Testis (tissue), 3 donors: Measurements from ENCODE around the gene ARHGAP23. TPM values are rescaled to one million over a fixed set of nuclear protein-coding genes. Genes with fewer than 3 reads are reported as not detected.
"Not testable (repeated sequence)": the region's sequence is repeated elsewhere in the genome, so short reads cannot be mapped to it uniquely, and the experiment has no call there.

Experiments
- DNase-seq: peaks from one replicate; pipeline ENCODE4 v3.0.0-alpha.2; 2019
- H3K27ac ChIP-seq, 2 donors: fragments of 200-600 bp; sonication (generic); one replicate each; pipeline ENCODE4 v1.5.1; 2019
- H3K27me3 ChIP-seq: fragments of 200-600 bp; sonication (generic); one replicate; pipeline ENCODE4 v1.5.1; 2019
- H3K36me3 ChIP-seq: fragments of 200-600 bp; sonication (generic); one replicate; pipeline ENCODE4 v1.5.1; 2017; ENCODE audit warnings: low read depth; ENCODE audit errors: missing control alignments
- H3K4me1 ChIP-seq: fragments of 200-600 bp; sonication (generic); one replicate; pipeline ENCODE4 v1.5.1; 2019
- H3K4me3 ChIP-seq, 2 donors: fragments of 200-600 bp; sonication (generic); one replicate each; pipeline ENCODE4 v1.5.1; 2017 to 2019
- H3K9me3 ChIP-seq: fragments of 200-600 bp; sonication (generic); one replicate; pipeline ENCODE4 v1.5.1; 2017
- CTCF ChIP-seq, 3 experiments: fragments of 450-650 bp in 2 of 3; fragments of 200-600 bp in 1 of 3; sonication (generic) in 1 of 3; IDR thresholded peaks; one replicate each; pipeline ENCODE4 v1.5.1; 2016 to 2019; ENCODE audit warnings: antibody characterized with exemption in 3 of 3, mild to moderate bottlenecking in 2 of 3, moderate library complexity in 1 of 3
- POLR2A ChIP-seq: fragments of 450-650 bp; IDR thresholded peaks from one replicate; pipeline ENCODE4 v1.6.1; 2017; ENCODE audit warnings: antibody characterized with exemption, mild to moderate bottlenecking, moderate library complexity
- WGBS, 2 donors: methylation state at CpG; one replicate each; pipeline ENCODE4 v1.1.5; 2018; 5-methylcytosine and 5-hydroxymethylcytosine counted together
- intact Hi-C: fragments of 100-400 bp; cut with DNase I; formaldehyde crosslinking; loops from one replicate; pipeline ENCODE4 v1.15.1; 2023; ENCODE audit warnings: low total_unique reads
- polyA plus RNA-seq: library from polyadenylated mRNA; stranded (reverse); fragments of 350-450 nt; fragmentation: Illumina TruSeq; extraction: RNeasy Lipid Tissue Mini Kit (QIAGEN cat#74804); gene quantifications from one replicate; pipeline ENCODE4 v1.2.3, GENCODE V29; 2014; ENCODE audit warnings: low read depth, low replicate concordance; ENCODE audit not compliant: insufficient read depth
- total RNA-seq, 2 donors: library from RNA; depleted of rRNA; stranded (reverse); fragments of >200 nt; gene quantifications; one replicate each; pipeline ENCODE4 v1.2.3, GENCODE V29; 2016

The ARHGAP23 gene
- total and polyA plus RNA-seq, 3 donors from 2014 or later = 78.0 to 235 (median 146) TPM

- no peak overlapping the region for H3K4me3 ChIP-seq
- intact Hi-C loops = no loop called here
- WGBS, 2 donors = 67 to 83% methylated on average over 5 to 10 of the region's 10 CpGs
- H3K27me3 ChIP-seq = no peaks in the 10 kb centered on the region
- TF ChIP-seq CTCF (IDR thresholded peaks at IDR 0.05) (no peak), POLR2A (no peak)
- no peak for DNase-seq
- H3K9me3 ChIP-seq = no peaks in the 10 kb centered on the region
- no peak overlapping the region for H3K27ac ChIP-seq
- H3K4me1 ChIP-seq = peaks cover 38% of the 10 kb centered on the region
- no peaks in the 10 kb centered on the region for H3K36me3 ChIP-seq
These were observed 3.3 kb downstream of the ARHGAP23 start for GRCh38 chr17:38431346-38432145.

GRCh38 chr17:38434178-38434665, 6.0 kb downstream of the ARHGAP23 start:
- no peaks in the 10 kb centered on the region for H3K36me3 ChIP-seq
- 50 to 61% methylated on average over 15 to 21 of the region's 21 CpGs for WGBS, 2 donors
- H3K27me3 ChIP-seq = no peaks in the 10 kb centered on the region
- intact Hi-C loops = no loop called here
- no peak overlapping the region for H3K4me3 ChIP-seq
- H3K9me3 ChIP-seq = no peaks in the 10 kb centered on the region
- no peak for TF ChIP-seq CTCF (IDR thresholded peaks at IDR 0.05)
- TF ChIP-seq POLR2A = no peak
- DNase-seq = no peak
- peaks cover 26% of the 10 kb centered on the region for H3K4me1 ChIP-seq
- peak overlapping the region; percentile 1 to 50 for H3K27ac ChIP-seq

- intact Hi-C loops = no loop called here
- H3K9me3 ChIP-seq = no peaks in the 10 kb centered on the region
- H3K27ac ChIP-seq = no peak overlapping the region
- H3K4me3 ChIP-seq = no peak overlapping the region
- peaks cover 17% of the 10 kb centered on the region for H3K4me1 ChIP-seq
- no peaks in the 10 kb centered on the region for H3K36me3 ChIP-seq
- no peaks in the 10 kb centered on the region for H3K27me3 ChIP-seq
- no peak for TF ChIP-seq POLR2A
- TF ChIP-seq CTCF (IDR thresholded peaks at IDR 0.05) = no peak
- DNase-seq = no peak
- WGBS, 2 donors = 68 to 80% methylated on average over 6 to 9 of the region's 9 CpGs
These were observed 7.5 kb downstream of the ARHGAP23 start for GRCh38 chr17:38435795-38436194.

GRCh38 chr17:38436386-38436785, 8.1 kb downstream of the ARHGAP23 start:
- intact Hi-C loops = no loop called here
- DNase-seq = no peak
- H3K9me3 ChIP-seq = no peaks in the 10 kb centered on the region
- H3K36me3 ChIP-seq = no peaks in the 10 kb centered on the region
- H3K27ac ChIP-seq = no peak overlapping the region
- H3K4me3 ChIP-seq = no peak overlapping the region
- no peak for TF ChIP-seq CTCF (IDR thresholded peaks at IDR 0.05)
- H3K27me3 ChIP-seq = no peaks in the 10 kb centered on the region
- H3K4me1 ChIP-seq = peaks cover 19% of the 10 kb centered on the region
- WGBS, 2 donors = 57 to 64% methylated on average over 2 to 11 of the region's 11 CpGs

- DNase-seq, H3K27ac ChIP-seq, H3K27me3 ChIP-seq, H3K9me3 ChIP-seq, intact Hi-C loops, H3K4me3 ChIP-seq, H3K36me3 ChIP-seq: not testable (repeated sequence)
- WGBS, 2 donors = 67 to 89% methylated on average over 1 of the region's 1 CpG
- H3K4me1 ChIP-seq = peaks cover 28% of the 10 kb centered on the region
These were observed 9.0 kb downstream of the ARHGAP23 start for GRCh38 chr17:38437313-38437712.
